Breast epithelium (tissue), 4 donors: ENCODE results near the gene ATP4B. TPM values are rescaled to one million over a fixed set of nuclear protein-coding genes. Genes with fewer than 3 reads are reported as not detected.

Experiments
- DNase-seq, 2 donors: peaks; one replicate each; pipeline ENCODE4 v3.0.0-alpha.2; 2019; ENCODE audit warnings: low spot score in 2 of 2
- H3K27ac ChIP-seq, 2 donors: fragments of 200-600 bp; sonication (generic) in 1 of 2; one replicate each; pipeline ENCODE4 v1.5.1; 2016 to 2019; ENCODE audit warnings: mild to moderate bottlenecking in 1 of 2
- H3K27me3 ChIP-seq, 2 donors: fragments of 200-600 bp; sonication (generic) in 1 of 2; one replicate each; pipeline versions ENCODE4 v1.5.1 to v1.6.0; 2017 to 2019; ENCODE audit warnings: control low read depth in 1 of 2, mild to moderate bottlenecking in 1 of 2
- H3K36me3 ChIP-seq: fragments of 200-600 bp; one replicate; pipeline ENCODE4 v1.5.1; 2019
- H3K4me1 ChIP-seq, 2 donors: fragments of 200-600 bp; sonication (generic); one replicate each; pipeline ENCODE4 v1.5.1; 2016 to 2019; ENCODE audit warnings: control low read depth in 1 of 2
- H3K4me3 ChIP-seq, 3 donors: fragments of 200-600 bp; sonication (generic); 1 replicate in 2 of 3; 2 replicates in 1 of 3; pipeline ENCODE4 v1.5.1; 2016 to 2019; ENCODE audit warnings: mild to moderate bottlenecking in 3 of 3, moderate library complexity in 2 of 3
- H3K9me3 ChIP-seq, 2 donors: fragments of 200-600 bp; sonication (generic) in 1 of 2; one replicate each; pipeline ENCODE4 v1.5.1; 2016 to 2019; ENCODE audit warnings: control low read depth in 1 of 2
- POLR2A ChIP-seq: fragments of 450-650 bp; IDR thresholded peaks from one replicate; pipeline ENCODE4 v1.6.1; 2016; ENCODE audit warnings: antibody characterized with exemption, mild to moderate bottlenecking, moderate library complexity
- POLR2AphosphoS5 ChIP-seq, 3 donors: sonication (generic); formaldehyde crosslinking; IDR thresholded peaks; one replicate each; pipeline ENCODE4 v1.6.1; 2017; ENCODE audit warnings: antibody characterized with exemption in 3 of 3
- intact Hi-C: fragments of 100-400 bp; cut with DNase I; formaldehyde crosslinking; loops from one replicate; pipeline ENCODE4 v1.15.1; 2023; ENCODE audit warnings: low total_unique reads
- total RNA-seq, 3 donors: library from RNA; depleted of rRNA; stranded (reverse); fragments of >200 nt; gene quantifications; one replicate each; pipeline ENCODE4 v1.1.0, GENCODE V29; 2016
- TF ChIP-seq, protein P1 (sequence below), 3 donors: fragments of 450-650 bp; IDR thresholded peaks; one replicate each; pipeline ENCODE4 v1.5.1; 2016 to 2017; ENCODE audit warnings: antibody characterized with exemption in 3 of 3, mild to moderate bottlenecking in 3 of 3, moderate library complexity in 3 of 3

Gene ATP4B
- total RNA-seq, 3 donors from 2014 or later = not detected

DNA sequence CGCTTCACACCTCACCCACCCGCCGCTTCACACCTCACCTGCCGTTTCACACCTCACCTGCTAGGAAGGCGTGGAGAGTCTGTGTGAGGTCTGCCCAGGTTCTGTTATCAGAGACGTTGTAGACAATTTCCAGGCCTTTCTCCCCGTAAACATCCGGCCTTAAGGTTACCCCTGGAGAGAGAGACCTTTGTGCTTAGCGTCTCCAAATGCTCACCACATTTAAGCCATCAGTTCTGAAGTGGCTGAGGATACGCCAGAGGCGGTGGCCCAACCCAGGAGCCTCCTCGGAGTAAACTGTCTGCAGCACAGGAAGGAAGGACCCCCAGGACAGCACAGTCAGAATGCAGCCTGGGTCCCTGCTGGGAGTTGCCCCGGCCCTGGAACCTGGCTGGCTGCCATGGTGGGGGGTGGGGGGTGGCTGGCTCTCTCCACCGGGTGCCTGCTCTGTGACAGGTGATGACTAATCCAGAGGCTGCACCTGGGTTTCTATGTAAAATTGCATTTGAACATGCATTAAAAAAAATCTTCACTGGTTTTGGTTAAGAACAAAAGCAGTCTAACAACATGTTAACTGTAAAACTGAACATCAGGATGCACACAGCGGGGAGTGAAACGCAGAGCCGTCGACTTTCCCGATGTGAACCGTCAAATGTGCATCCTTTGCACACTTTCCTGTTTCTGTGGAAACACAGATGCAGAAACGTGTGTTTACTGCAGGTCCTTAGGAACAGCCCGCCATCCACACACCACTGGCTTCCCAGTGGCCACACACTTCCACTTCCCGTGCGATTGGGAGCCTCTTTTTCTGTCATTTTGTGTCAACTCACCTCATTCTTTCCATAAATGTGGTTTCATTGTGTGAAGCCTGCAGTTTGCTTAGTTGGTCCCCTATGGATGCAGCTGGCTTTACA, 4.5 kb downstream of the ATP4B start:
- Histone ChIP-seq H3K36me3 (no peaks in the 10 kb centered on the region), H3K27me3 (no peaks in the 10 kb centered on the region), H3K4me1 (no peaks in the 10 kb centered on the region), H3K9me3 (no peaks in the 10 kb centered on the region), H3K4me3 (no peak overlapping the region), H3K27ac (no peak overlapping the region)
- DNase-seq = peak in 1 of 2 donors; percentile 48
- TF ChIP-seq POLR2AphosphoS5 (IDR thresholded peaks at IDR 0.05) (no peak), POLR2A (no peak)
- TF ChIP-seq, protein P1, sequence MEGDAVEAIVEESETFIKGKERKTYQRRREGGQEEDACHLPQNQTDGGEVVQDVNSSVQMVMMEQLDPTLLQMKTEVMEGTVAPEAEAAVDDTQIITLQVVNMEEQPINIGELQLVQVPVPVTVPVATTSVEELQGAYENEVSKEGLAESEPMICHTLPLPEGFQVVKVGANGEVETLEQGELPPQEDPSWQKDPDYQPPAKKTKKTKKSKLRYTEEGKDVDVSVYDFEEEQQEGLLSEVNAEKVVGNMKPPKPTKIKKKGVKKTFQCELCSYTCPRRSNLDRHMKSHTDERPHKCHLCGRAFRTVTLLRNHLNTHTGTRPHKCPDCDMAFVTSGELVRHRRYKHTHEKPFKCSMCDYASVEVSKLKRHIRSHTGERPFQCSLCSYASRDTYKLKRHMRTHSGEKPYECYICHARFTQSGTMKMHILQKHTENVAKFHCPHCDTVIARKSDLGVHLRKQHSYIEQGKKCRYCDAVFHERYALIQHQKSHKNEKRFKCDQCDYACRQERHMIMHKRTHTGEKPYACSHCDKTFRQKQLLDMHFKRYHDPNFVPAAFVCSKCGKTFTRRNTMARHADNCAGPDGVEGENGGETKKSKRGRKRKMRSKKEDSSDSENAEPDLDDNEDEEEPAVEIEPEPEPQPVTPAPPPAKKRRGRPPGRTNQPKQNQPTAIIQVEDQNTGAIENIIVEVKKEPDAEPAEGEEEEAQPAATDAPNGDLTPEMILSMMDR (IDR thresholded peaks at IDR 0.05) = no peak
- intact Hi-C loops = no loop called here

DNA sequence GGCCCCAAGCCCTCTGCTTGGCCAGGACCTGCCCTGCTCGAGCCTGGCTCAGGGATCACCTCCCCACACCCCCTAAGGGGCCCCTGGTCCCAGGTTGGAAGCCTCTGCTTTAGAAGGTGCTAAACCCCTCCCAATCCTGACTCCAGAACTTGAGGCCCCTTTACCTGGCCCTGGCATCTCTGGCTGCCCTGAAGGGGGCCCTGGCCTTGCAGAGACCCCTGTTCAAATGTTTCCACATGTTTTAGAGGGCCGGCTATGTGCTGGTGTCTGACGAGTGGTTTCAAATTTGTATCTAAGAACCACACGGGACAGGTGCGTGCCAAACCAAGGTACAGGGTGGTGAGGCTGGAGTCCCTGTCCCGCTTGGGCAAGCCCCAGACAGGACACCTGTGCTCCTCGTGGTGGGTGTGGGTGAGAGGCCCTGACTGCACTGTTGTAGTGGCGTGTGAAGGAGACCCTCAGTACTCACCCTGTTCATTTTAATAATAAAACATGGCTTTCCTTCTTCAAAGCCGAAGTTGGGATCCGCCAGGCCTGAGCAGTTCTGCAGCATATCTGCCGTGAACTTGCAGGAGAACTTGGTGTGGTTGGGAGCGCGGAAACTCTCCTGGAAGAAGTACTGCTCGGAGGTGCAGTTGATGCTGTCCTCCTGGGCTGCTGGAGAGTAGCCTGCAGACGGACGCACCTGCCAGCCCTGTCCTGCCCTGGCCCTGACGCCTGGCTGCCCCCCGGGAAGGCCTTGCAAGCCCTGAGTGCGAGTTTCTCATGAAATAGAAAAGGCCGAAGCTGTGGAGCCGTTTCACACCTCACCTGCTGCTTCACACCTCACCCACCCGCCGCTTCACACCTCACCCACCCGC, 5.4 kb downstream of the ATP4B start:
- H3K9me3 ChIP-seq = no peaks in the 10 kb centered on the region
- intact Hi-C loops = no loop called here
- no peaks in the 10 kb centered on the region for H3K27me3 ChIP-seq
- H3K4me3 ChIP-seq = no peak overlapping the region
- no peak overlapping the region for H3K27ac ChIP-seq
- no peaks in the 10 kb centered on the region for H3K4me1 ChIP-seq
- TF ChIP-seq, protein P1 (IDR thresholded peaks at IDR 0.05) = no peak
- TF ChIP-seq POLR2AphosphoS5 (IDR thresholded peaks at IDR 0.05) = no peak
- TF ChIP-seq POLR2A = no peak
- DNase-seq = peak in 1 of 2 donors; percentile 40
- no peaks in the 10 kb centered on the region for H3K36me3 ChIP-seq

DNA sequence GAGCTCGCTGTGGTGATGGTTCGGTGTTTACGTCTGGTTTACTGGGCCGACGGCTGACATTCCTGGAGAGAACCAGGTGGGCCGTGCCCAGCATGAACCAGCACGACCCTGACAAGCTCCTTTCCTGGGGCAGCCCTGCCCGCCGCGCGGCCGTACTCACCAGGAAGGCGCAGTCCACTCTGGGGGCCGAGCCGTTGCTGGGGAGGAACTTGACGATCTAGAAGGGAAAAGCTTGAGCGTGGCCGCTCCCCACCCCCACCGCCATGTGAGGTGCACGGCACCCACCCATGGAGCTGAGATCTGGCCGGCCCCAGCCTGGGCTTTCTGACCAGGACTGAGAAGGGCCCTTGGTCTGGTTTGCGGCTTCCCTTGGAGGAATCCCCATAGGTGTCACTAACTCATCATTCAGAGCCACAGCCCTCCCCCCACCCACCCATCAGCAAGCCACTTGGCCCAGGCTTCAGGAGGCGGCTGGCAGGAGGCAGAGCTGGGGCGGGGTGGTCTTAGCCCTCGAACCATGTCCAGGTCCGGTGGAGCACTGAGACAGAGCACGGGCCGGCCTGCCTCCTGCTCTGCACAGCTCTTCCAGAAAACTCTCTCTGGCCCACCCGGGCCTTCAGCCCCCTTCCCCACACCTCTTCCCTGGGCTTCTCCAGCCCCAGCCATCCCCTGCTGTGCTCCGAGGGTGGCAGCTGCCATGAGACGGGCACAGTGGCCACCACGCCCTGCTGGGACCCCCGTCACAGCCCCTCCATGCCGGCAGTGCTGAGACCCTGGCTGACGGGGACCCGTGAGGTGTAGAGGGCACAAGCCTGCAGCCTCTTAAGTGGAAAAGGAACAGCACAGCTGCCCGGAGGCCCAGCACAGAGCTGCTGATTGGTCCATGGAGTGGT, 6.2 kb downstream of the ATP4B start:
- Histone ChIP-seq H3K4me1 (no peaks in the 10 kb centered on the region), H3K27me3 (no peaks in the 10 kb centered on the region), H3K4me3 (no peak overlapping the region), H3K36me3 (no peaks in the 10 kb centered on the region), H3K9me3 (no peaks in the 10 kb centered on the region), H3K27ac (no peak overlapping the region)
- TF ChIP-seq, protein P1 (IDR thresholded peaks at IDR 0.05) = no peak
- TF ChIP-seq POLR2A = no peak
- no peak for TF ChIP-seq POLR2AphosphoS5 (IDR thresholded peaks at IDR 0.05)
- intact Hi-C loops = no loop called here
- peak in 1 of 2 donors; percentile 41 for DNase-seq

DNA sequence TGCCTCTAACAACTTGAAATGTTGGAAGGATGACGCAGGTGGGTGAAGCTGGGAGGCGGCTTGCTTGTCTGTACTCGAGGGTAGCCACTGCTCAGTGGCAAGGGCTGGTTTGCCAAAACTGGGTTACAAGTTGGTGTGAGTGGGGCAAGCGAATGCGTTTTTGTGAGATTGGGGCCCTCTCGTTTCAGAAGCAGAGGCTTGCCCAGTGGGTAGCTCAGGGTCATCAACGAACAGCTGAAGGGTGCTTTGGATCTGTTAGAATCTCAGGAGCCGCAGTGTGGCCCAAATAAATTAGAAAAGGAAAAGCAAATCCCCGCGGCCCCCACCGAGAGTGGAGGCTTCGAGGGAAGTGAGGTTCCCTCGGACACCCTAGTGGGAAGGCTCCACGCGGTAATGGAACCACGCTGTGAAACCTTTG, 7.3 kb downstream of the ATP4B start:
- TF ChIP-seq, protein P1 (IDR thresholded peaks at IDR 0.05) = no peak
- no peak for TF ChIP-seq POLR2AphosphoS5 (IDR thresholded peaks at IDR 0.05)
- no peak for TF ChIP-seq POLR2A
- no peaks in the 10 kb centered on the region for H3K27me3 ChIP-seq
- peak in 1 of 2 donors; percentile 36 for DNase-seq
- intact Hi-C loops = no loop called here
- H3K36me3 ChIP-seq = no peaks in the 10 kb centered on the region
- H3K9me3 ChIP-seq = no peaks in the 10 kb centered on the region
- no peak overlapping the region for H3K27ac ChIP-seq
- H3K4me1 ChIP-seq = no peaks in the 10 kb centered on the region
- no peak overlapping the region for H3K4me3 ChIP-seq
